Glutamatergic neuron (in vitro differentiated cells): ENCODE data around the gene FBLL1. TPM values are rescaled to one million over a fixed set of nuclear protein-coding genes. Genes with fewer than 3 reads are reported as not detected.

Experiments used
- DNase-seq: peaks from one replicate; pipeline ENCODE4 v3.0.0; 2022
- H3K27ac Mint-ChIP-seq: one replicate; pipeline ENCODE4 v1.8.0; 2020; ENCODE audit warnings: mild to moderate bottlenecking, mixed read lengths, inconsistent platforms; ENCODE audit not compliant: unreplicated experiment
- H3K27me3 Mint-ChIP-seq: one replicate; pipeline ENCODE4 v1.8.0; 2020; ENCODE audit warnings: mild to moderate bottlenecking, moderate library complexity, mixed read lengths, inconsistent platforms; ENCODE audit not compliant: unreplicated experiment
- H3K36me3 Mint-ChIP-seq: one replicate; pipeline ENCODE4 v1.8.0; 2020; ENCODE audit warnings: mild to moderate bottlenecking, mixed read lengths, inconsistent platforms; ENCODE audit not compliant: unreplicated experiment
- H3K4me1 Mint-ChIP-seq: one replicate; pipeline ENCODE4 v1.8.0; 2020; ENCODE audit warnings: mild to moderate bottlenecking, low read depth, mixed read lengths, inconsistent platforms; ENCODE audit not compliant: unreplicated experiment
- H3K4me3 Mint-ChIP-seq: one replicate; pipeline ENCODE4 v1.8.0; 2020; ENCODE audit warnings: mild to moderate bottlenecking, mixed read lengths, inconsistent platforms; ENCODE audit not compliant: unreplicated experiment
- H3K9me3 Mint-ChIP-seq: one replicate; pipeline ENCODE4 v1.8.0; 2020; ENCODE audit warnings: mild to moderate bottlenecking, moderate library complexity, mixed read lengths, inconsistent platforms; ENCODE audit not compliant: unreplicated experiment
- total RNA-seq: library from RNA; stranded (reverse); fragmentation: NEBNext Ultra II Directional; extraction: Animal tissue kit (Norgen Biotek cat#: 25700); gene quantifications from one replicate; pipeline ENCODE4 v1.2.1, GENCODE V29; 2021; ENCODE audit not compliant: unreplicated experiment
- TF ChIP-seq, protein P1 (sequence below): fragments of 200-600 bp; sonication (generic); IDR thresholded peaks from one replicate; pipeline ENCODE4 v1.5.0; 2021; ENCODE audit not compliant: partially characterized antibody, unreplicated experiment

The FBLL1 gene
- total RNA-seq, 1 donor from 2014 or later, result 66.2 TPM

DNA sequence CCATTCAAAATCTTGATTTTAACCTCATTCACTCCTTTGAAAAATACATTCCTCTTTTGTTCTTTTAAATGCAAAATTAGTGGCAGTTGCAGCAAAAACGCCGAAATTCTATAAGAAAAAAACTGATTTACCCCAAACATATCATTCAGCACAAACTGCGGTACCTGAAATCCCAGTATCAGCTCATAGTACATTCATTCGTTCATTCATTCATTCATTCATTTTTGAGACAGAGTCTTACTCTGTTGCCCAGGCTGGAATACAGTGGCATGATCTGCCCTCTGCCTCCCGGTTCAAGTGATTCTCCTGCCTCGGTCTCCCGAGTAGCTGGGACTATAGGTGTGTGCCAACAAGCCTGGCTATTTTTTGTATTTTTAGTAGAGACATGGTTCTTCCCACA lies 20.4 kb downstream of the FBLL1 start:
- peaks cover 11% of the 10 kb centered on the region for H3K36me3 Mint-ChIP-seq
- no peak overlapping the region for H3K27ac Mint-ChIP-seq
- H3K27me3 Mint-ChIP-seq, result peaks cover 3% of the 10 kb centered on the region
- no peaks in the 10 kb centered on the region for H3K4me1 Mint-ChIP-seq
- DNase-seq, result no peak
- TF ChIP-seq, protein P1, sequence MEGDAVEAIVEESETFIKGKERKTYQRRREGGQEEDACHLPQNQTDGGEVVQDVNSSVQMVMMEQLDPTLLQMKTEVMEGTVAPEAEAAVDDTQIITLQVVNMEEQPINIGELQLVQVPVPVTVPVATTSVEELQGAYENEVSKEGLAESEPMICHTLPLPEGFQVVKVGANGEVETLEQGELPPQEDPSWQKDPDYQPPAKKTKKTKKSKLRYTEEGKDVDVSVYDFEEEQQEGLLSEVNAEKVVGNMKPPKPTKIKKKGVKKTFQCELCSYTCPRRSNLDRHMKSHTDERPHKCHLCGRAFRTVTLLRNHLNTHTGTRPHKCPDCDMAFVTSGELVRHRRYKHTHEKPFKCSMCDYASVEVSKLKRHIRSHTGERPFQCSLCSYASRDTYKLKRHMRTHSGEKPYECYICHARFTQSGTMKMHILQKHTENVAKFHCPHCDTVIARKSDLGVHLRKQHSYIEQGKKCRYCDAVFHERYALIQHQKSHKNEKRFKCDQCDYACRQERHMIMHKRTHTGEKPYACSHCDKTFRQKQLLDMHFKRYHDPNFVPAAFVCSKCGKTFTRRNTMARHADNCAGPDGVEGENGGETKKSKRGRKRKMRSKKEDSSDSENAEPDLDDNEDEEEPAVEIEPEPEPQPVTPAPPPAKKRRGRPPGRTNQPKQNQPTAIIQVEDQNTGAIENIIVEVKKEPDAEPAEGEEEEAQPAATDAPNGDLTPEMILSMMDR, result no peak
- peaks cover 5% of the 10 kb centered on the region for H3K9me3 Mint-ChIP-seq
- H3K4me3 Mint-ChIP-seq, result no peak overlapping the region

DNA sequence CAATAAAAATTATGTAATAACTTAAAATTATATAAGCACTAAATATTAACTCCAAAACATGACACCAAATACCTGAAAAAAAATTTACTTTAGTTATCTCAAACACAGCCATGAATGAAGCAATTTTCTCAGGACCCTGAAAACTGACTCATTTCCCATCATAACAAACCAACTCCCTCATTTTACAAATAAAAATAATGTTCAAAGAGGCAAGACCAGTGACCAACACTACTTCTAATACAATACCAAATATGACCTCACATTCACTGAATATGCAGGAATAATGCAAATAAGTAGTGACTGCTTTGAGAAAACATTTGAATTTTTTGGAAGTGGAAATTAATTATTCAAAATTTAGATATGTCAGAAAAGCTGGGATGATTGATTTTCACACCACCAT lies 21.6 kb downstream of the FBLL1 start:
- TF ChIP-seq, protein P1, result no peak
- H3K4me1 Mint-ChIP-seq, result no peaks in the 10 kb centered on the region
- DNase-seq, result no peak
- no peak overlapping the region for H3K4me3 Mint-ChIP-seq
- peaks cover 5% of the 10 kb centered on the region for H3K9me3 Mint-ChIP-seq
- peaks cover 3% of the 10 kb centered on the region for H3K27me3 Mint-ChIP-seq
- peaks cover 11% of the 10 kb centered on the region for H3K36me3 Mint-ChIP-seq
- H3K27ac Mint-ChIP-seq, result no peak overlapping the region

DNA sequence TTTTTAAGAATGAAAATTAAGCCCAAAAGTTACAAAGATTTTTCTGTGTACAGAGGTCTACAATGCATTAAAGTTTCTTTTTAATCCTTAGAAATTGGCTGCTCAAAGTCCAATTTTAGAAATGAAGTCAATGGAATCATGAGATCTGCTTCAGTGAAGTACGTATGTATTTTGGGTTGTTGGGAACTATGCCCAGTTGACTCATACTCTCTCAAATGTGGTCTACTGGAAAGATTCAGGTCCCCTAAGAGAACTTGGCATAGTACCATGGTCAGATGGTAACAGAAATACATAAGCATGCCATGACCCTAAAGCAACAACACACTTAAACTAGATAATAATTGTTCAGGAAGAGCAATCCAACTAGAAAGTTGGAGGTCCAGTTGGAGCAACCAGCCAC lies 23.0 kb downstream of the FBLL1 start:
- peaks cover 3% of the 10 kb centered on the region for H3K27me3 Mint-ChIP-seq
- H3K36me3 Mint-ChIP-seq, result peaks cover 11% of the 10 kb centered on the region
- no peaks in the 10 kb centered on the region for H3K4me1 Mint-ChIP-seq
- no peak for DNase-seq
- no peak overlapping the region for H3K27ac Mint-ChIP-seq
- no peak overlapping the region for H3K4me3 Mint-ChIP-seq
- peaks cover 3% of the 10 kb centered on the region for H3K9me3 Mint-ChIP-seq
- TF ChIP-seq, protein P1, result no peak

DNA sequence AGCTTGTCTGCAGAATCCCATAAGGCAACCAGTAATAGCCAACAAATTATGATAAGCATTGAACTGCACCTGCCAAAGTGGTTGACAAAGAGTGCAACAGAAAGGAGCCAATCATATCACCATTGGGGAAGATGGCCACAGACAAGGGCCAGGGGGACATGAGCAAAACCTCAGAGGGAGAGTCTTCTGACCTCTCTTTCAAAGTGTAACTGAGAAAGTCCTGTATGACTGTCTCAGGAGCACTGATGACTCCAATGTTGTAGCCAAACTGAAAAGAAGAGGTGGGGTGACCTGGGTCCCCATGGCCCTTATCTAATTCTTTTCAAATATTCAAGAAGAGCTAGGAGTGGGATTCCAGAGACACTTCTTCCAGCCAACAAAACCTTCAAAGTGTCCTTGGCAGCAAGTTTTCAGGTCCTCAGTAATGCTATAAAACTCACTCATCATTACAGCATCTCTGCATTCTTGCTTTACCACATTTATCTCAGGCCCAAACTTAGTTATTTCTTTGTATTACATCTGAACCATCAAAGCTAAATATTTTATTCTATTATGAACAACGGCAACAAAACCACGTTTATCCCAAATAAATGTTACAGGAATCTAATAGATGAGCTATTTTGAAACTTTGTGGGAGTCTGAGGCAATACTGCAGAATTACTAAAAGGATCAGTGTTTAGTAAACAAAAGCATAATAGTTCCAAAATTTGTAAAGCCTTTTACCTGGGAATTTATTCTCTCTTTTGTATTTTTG lies 24.4 kb downstream of the FBLL1 start:
- DNase-seq, result no peak
- TF ChIP-seq, protein P1, result no peak
- Mint-ChIP-seq H3K9me3 (peaks cover 3% of the 10 kb centered on the region), H3K36me3 (peaks cover 11% of the 10 kb centered on the region), H3K4me1 (no peaks in the 10 kb centered on the region), H3K27ac (no peak overlapping the region), H3K27me3 (no peaks in the 10 kb centered on the region), H3K4me3 (no peak overlapping the region)

DNA sequence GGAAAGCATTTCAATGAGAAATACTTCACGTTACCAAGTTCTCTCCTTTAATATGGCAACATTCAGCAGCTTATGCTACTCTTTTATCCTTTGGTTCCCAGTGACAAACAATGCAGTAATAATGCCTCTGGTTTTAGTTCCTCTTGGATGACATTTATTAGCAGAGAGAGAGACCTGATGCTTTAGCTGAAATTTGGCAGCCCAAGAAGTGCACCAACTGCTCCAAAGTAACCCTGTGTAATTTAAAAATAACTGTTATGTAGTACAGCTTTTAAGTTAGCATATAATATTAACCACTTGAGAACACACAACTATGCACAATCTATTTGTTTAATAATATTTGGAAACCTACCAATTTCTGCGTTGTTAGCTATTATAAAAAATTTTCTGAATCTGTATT lies 28.3 kb downstream of the FBLL1 start:
- H3K9me3 Mint-ChIP-seq, result peaks cover 3% of the 10 kb centered on the region
- TF ChIP-seq, protein P1, result no peak
- H3K27me3 Mint-ChIP-seq, result no peaks in the 10 kb centered on the region
- H3K36me3 Mint-ChIP-seq, result peaks cover 10% of the 10 kb centered on the region
- H3K4me1 Mint-ChIP-seq, result no peaks in the 10 kb centered on the region
- no peak overlapping the region for H3K4me3 Mint-ChIP-seq
- no peak overlapping the region for H3K27ac Mint-ChIP-seq
- DNase-seq, result no peak
